Psoas muscle (tissue), 8 donors: ENCODE results near the gene TEAD1. TPM values are rescaled to one million over a fixed set of nuclear protein-coding genes. Genes with fewer than 3 reads are reported as not detected.

Experiments
- ATAC-seq, 4 donors: fragments of 200-7000 bp; cut with Tn5 transposase; one replicate each; pipeline ENCODE4 v1.9.1; 2020; ENCODE audit warnings: moderate library complexity in 3 of 4, mild to moderate bottlenecking in 2 of 4
- DNase-seq, 2 donors: peaks; one replicate each; pipeline ENCODE4 v3.0.0-alpha.2; 2020
- H3K27ac ChIP-seq: fragments of 200-600 bp; one replicate; pipeline ENCODE4 v1.8.0; 2022
- H3K27me3 ChIP-seq, 3 donors: fragments of 200-600 bp in 1 of 3; one replicate each; pipeline versions ENCODE4 v1.6.1 to v1.8.0; 2013 to 2022; ENCODE audit warnings: low read length in 2 of 3, mild to moderate bottlenecking in 2 of 3, moderate library complexity in 1 of 3; ENCODE audit not compliant: insufficient read depth in 3 of 3
- H3K36me3 ChIP-seq, 2 donors: fragments of 200-600 bp in 1 of 2; one replicate each; pipeline versions ENCODE4 v1.6.1 to v1.8.0; 2013 to 2022; ENCODE audit warnings: low read depth in 1 of 2, mild to moderate bottlenecking in 1 of 2, moderate library complexity in 1 of 2; ENCODE audit not compliant: insufficient read depth in 1 of 2
- H3K4me1 ChIP-seq: fragments of 200-600 bp; one replicate; pipeline ENCODE4 v1.8.0; 2022
- H3K4me3 ChIP-seq: fragments of 200-600 bp; one replicate; pipeline ENCODE4 v1.8.0; 2022; ENCODE audit warnings: mild to moderate bottlenecking
- H3K9me3 ChIP-seq: fragments of 200-600 bp; one replicate; pipeline ENCODE4 v1.8.0; 2022
- CTCF ChIP-seq: fragments of 200-600 bp; IDR thresholded peaks from one replicate; pipeline ENCODE4 v1.8.0; 2022; ENCODE audit warnings: antibody characterized with exemption
- WGBS, 3 donors: extraction: QIAGEN DNeasy Blood & Tissue Kit; methylation state at CpG; one replicate each; pipeline versions ENCODE4 v1.1.6 to v1.1.7; 2013; 5-methylcytosine and 5-hydroxymethylcytosine counted together
- intact Hi-C, 2 donors: fragments of 100-400 bp; cut with DNase I; formaldehyde crosslinking; loops; one replicate each; pipeline versions ENCODE4 v1.11.0 to v1.14.2; 2022
- polyA plus RNA-seq, 3 donors: library from polyadenylated mRNA; stranded (reverse); fragments of 200-250 nt; gene quantifications; one replicate each; pipeline ENCODE4 v1.2.3, GENCODE V29; 2013
- total RNA-seq, 4 donors: library from RNA; stranded (reverse); fragmentation: NEBNext Ultra II Directional in 2 of 4; extraction: Animal tissue kit (Norgen Biotek cat#: 25700) in 2 of 4; gene quantifications; one replicate each; pipeline versions ENCODE4 v1.2.1 to v1.2.4, GENCODE V29; 2021 to 2023
- donor health status: healthy with polysubstance abuse.
- donor health status: DM: no; HTN: no; CAD: no; lungs with moderate emphysema.
- donor health status: Bipolar disorder and iron deficiency.
- donor health status: healthy.
- donor health status: DM: yes; HTN: yes; CAD: no.
- donor health status: DM: no; HTN: no; CAD: no.
- donor health status: DM: no; HTN: no; CAD: no.
- donor health status: DM: yes; HTN: yes; CAD: no.

Gene TEAD1
- total and polyA plus RNA-seq, 7 donors = 11.3 to 178 (median 112) TPM

- H3K4me3 ChIP-seq = peak overlapping the region; percentile 55
- WGBS, 3 donors = 13 to 22% (median 15%) methylated on average over 6 of the region's 6 CpGs
- H3K27me3 ChIP-seq = no peaks in the 10 kb centered on the region
- peak in 1 of 2 donors; percentile 27 for DNase-seq
- peaks cover 85% of the 10 kb centered on the region for H3K4me1 ChIP-seq
- intact Hi-C loops = loop anchor here (5.0 kb wide), 2 partner anchors 73 to 203 kb away; no protein-coding TSS in a partner anchor
- H3K27ac ChIP-seq = peak overlapping the region; percentile 95
- peak; percentile 4 to 35 (median 15) for ATAC-seq
- no peaks in the 10 kb centered on the region for H3K36me3 ChIP-seq
- no peak for TF ChIP-seq CTCF
- H3K9me3 ChIP-seq = no peaks in the 10 kb centered on the region
These were observed 19.9 kb downstream of the TEAD1 start for GRCh38 chr11:12694183-12694531.

GRCh38 chr11:12695221-12695794 lies 21.1 kb downstream of the TEAD1 start:
- Histone ChIP-seq H3K4me3 (peak overlapping the region; percentile 55), H3K9me3 (no peaks in the 10 kb centered on the region), H3K27ac (peak overlapping the region; percentile 95), H3K4me1 (peaks cover 88% of the 10 kb centered on the region), H3K27me3 (no peaks in the 10 kb centered on the region), H3K36me3 (no peaks in the 10 kb centered on the region)
- intact Hi-C loops = loop anchor here in 1 of 2 donors (5.0 kb wide), 1 partner anchor 122 kb away; no protein-coding TSS in a partner anchor
- ATAC-seq = no peak
- WGBS, 3 donors = 34 to 60% (median 37%) methylated on average over 2 of the region's 2 CpGs
- DNase-seq = no peak
- no peak for TF ChIP-seq CTCF

GRCh38 chr11:12695873-12696272 lies 21.7 kb downstream of the TEAD1 start:
- intact Hi-C loops = loop anchor here in 1 of 2 donors (5.0 kb wide), 1 partner anchor 121 kb away; no protein-coding TSS in a partner anchor
- ATAC-seq = no peak

GRCh38 chr11:12696911-12697581 lies 22.8 kb downstream of the TEAD1 start:
- 74 to 78% (median 75%) methylated on average over 5 of the region's 5 CpGs for WGBS, 3 donors
- intact Hi-C loops = loop anchor here in 1 of 2 donors (5.0 kb wide), 1 partner anchor 120 kb away; no protein-coding TSS in a partner anchor

More at GRCh38 chr11:12695873-12696272, 21.7 kb downstream of the TEAD1 start:
- H3K27me3 ChIP-seq = no peaks in the 10 kb centered on the region
- H3K4me1 ChIP-seq = peaks cover 88% of the 10 kb centered on the region
- TF ChIP-seq CTCF = no peak
- no peaks in the 10 kb centered on the region for H3K9me3 ChIP-seq
- WGBS, 3 donors = 75 to 89% (median 77%) methylated on average over 3 of the region's 3 CpGs
- no peak for DNase-seq
- peak overlapping the region; percentile 95 for H3K27ac ChIP-seq
- H3K36me3 ChIP-seq = no peaks in the 10 kb centered on the region
- no peak overlapping the region for H3K4me3 ChIP-seq

More at GRCh38 chr11:12696911-12697581, 22.8 kb downstream of the TEAD1 start:
- Histone ChIP-seq H3K27me3 (no peaks in the 10 kb centered on the region), H3K4me3 (no peak overlapping the region), H3K36me3 (no peaks in the 10 kb centered on the region), H3K9me3 (no peaks in the 10 kb centered on the region), H3K27ac (peak overlapping the region; percentile 95), H3K4me1 (peaks cover 88% of the 10 kb centered on the region)
- no peak for TF ChIP-seq CTCF
- DNase-seq = no peak
- ATAC-seq = no peak
